GM12878 (cell line): Measurements from ENCODE around the gene CNDP1. TPM values are rescaled to one million over a fixed set of nuclear protein-coding genes. Genes with fewer than 3 reads are reported as not detected.

ENCODE experiments used
- CBX5 ChIP-seq: sonication (generic); IDR thresholded peaks from 2 replicates; pipeline ENCODE4 v1.6.1; 2016; ENCODE audit warnings: low read depth, moderate library complexity, mild to moderate bottlenecking, inconsistent platforms
- CHD4 ChIP-seq: fragments of 200-600 bp; sonication (generic); IDR thresholded peaks from 2 replicates; pipeline ENCODE4 v1.6.1; 2016; ENCODE audit warnings: mild to moderate bottlenecking
- POU2F2 ChIP-seq: IDR thresholded peaks from 3 replicates; pipeline ENCODE4 v1.6.1; 2011; ENCODE audit warnings: low read depth, mild to moderate bottlenecking, low read length, borderline replicate concordance
- RELA ChIP-seq: fragments of 450-650 bp; IDR thresholded peaks from 2 replicates; pipeline ENCODE4 v1.8.0; 2014; ENCODE audit warnings: borderline replicate concordance; ENCODE audit not compliant: partially characterized antibody
- RUNX3 ChIP-seq: IDR thresholded peaks from 2 replicates; pipeline ENCODE4 v1.6.1; 2012; ENCODE audit warnings: low read length, inconsistent platforms
- ZNF274 ChIP-seq: IDR thresholded peaks from one replicate; pipeline ENCODE4 v1.8.0; 2011; ENCODE audit not compliant: insufficient read length, insufficient read depth
- ZZZ3 ChIP-seq: IDR thresholded peaks from 2 replicates; pipeline ENCODE4 v1.6.1; 2011; ENCODE audit warnings: low read depth; ENCODE audit not compliant: control insufficient read depth, insufficient read length
- polyA plus RNA-seq, 11 experiments: library from polyadenylated mRNA; depleted of rRNA in 4 of 11; unstranded in 6 of 11; stranded (reverse) in 5 of 11; fragments of >200 nt; fragmentation: Nextera tagmentation in 4 of 11; fragmentation: Illumina TruSeq in 1 of 11; extraction: Ambion mirVana in 4 of 11; extraction: Trizol in 1 of 11; gene quantifications; 1 replicate in 1 of 11; 2 replicates in 10 of 11; pipeline versions ENCODE4 v1.2.1 to v1.2.3, GENCODE V29; 2011 to 2016; ENCODE audit warnings: inconsistent platforms in 2 of 11, missing spikeins in 2 of 11, low read depth in 1 of 11
- total RNA-seq, 4 experiments: library from RNA; depleted of rRNA in 3 of 4; stranded (reverse); fragments of >200 nt in 3 of 4; fragmentation: Illumina TruSeq in 1 of 4; extraction: Trizol in 1 of 4; gene quantifications; 2 replicates each; pipeline versions ENCODE4 v1.2.1 to v1.2.3, GENCODE V29; 2013 to 2021
- TF ChIP-seq, protein P1 (sequence below): fragments of 450-650 bp; formaldehyde crosslinking; IDR thresholded peaks from 2 replicates; pipeline ENCODE4 v1.5.0; 2022; ENCODE audit warnings: mild to moderate bottlenecking, missing genetic modification characterization
- TF ChIP-seq, protein P2 (sequence below): fragments of 450-650 bp; IDR thresholded peaks from 2 replicates; pipeline ENCODE4 v1.6.1; 2017; ENCODE audit warnings: antibody characterized with exemption, mild to moderate bottlenecking, moderate library complexity

Gene CNDP1
- total and polyA plus RNA-seq, 10 of the 15 experiments (the other 5 are each of a cell fraction or from before 2014, with no cell fraction given) = 0.04 to 0.05 TPM; not detected in 8

DNA sequence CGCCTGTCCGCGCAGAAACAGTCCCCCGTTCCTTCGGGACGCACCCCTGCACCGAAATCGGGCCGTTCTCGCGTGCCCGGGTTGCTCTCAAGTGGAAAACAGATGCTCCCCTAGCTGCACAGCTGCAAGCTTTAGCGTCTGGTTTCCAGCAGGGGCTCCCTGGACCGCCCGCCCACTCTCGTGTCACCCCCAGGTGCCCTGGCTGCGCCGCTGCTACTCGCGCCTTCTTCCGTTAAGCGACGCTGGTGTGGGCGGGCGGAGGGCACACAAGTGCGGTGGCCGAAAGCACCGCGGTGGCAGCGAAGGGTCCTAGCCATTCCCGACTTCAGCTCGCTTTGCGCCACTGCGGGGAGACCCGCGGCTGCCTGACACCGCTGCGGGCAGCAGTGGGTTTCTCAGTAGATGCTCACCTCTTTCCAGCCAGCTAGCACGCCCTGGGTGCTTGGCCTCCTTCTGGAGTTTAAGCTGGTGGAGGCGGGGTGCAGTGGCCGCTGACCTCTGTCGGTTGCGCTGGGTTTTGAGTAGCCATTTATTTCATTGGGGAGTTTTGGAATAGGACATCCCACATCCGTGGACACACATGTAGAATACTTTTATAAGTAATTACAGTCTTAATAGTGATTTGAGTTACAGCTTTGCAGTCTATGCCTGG is 64.2 kb downstream of the CNDP1 start (continued):
- TF ChIP-seq RELA (peak; percentile 28), RUNX3 (peak; percentile 44; the same call in 1 of the 2 replicates), ZZZ3 (no peak), CHD4 (no peak), ZNF274 (no peak), CBX5 (no peak; the same call in 1 of the 2 replicates), POU2F2 (no peak)
- TF ChIP-seq, protein P1, sequence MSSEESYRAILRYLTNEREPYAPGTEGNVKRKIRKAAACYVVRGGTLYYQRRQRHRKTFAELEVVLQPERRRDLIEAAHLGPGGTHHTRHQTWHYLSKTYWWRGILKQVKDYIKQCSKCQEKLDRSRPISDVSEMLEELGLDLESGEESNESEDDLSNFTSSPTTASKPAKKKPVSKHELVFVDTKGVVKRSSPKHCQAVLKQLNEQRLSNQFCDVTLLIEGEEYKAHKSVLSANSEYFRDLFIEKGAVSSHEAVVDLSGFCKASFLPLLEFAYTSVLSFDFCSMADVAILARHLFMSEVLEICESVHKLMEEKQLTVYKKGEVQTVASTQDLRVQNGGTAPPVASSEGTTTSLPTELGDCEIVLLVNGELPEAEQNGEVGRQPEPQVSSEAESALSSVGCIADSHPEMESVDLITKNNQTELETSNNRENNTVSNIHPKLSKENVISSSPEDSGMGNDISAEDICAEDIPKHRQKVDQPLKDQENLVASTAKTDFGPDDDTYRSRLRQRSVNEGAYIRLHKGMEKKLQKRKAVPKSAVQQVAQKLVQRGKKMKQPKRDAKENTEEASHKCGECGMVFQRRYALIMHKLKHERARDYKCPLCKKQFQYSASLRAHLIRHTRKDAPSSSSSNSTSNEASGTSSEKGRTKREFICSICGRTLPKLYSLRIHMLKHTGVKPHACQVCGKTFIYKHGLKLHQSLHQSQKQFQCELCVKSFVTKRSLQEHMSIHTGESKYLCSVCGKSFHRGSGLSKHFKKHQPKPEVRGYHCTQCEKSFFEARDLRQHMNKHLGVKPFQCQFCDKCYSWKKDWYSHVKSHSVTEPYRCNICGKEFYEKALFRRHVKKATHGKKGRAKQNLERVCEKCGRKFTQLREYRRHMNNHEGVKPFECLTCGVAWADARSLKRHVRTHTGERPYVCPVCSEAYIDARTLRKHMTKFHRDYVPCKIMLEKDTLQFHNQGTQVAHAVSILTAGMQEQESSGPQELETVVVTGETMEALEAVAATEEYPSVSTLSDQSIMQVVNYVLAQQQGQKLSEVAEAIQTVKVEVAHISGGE (CRISPR knock-in tag) = no peak
- TF ChIP-seq, protein P2, sequence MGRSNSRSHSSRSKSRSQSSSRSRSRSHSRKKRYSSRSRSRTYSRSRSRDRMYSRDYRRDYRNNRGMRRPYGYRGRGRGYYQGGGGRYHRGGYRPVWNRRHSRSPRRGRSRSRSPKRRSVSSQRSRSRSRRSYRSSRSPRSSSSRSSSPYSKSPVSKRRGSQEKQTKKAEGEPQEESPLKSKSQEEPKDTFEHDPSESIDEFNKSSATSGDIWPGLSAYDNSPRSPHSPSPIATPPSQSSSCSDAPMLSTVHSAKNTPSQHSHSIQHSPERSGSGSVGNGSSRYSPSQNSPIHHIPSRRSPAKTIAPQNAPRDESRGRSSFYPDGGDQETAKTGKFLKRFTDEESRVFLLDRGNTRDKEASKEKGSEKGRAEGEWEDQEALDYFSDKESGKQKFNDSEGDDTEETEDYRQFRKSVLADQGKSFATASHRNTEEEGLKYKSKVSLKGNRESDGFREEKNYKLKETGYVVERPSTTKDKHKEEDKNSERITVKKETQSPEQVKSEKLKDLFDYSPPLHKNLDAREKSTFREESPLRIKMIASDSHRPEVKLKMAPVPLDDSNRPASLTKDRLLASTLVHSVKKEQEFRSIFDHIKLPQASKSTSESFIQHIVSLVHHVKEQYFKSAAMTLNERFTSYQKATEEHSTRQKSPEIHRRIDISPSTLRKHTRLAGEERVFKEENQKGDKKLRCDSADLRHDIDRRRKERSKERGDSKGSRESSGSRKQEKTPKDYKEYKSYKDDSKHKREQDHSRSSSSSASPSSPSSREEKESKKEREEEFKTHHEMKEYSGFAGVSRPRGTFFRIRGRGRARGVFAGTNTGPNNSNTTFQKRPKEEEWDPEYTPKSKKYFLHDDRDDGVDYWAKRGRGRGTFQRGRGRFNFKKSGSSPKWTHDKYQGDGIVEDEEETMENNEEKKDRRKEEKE = no peak
